ENCODE measurements around the gene CPN2.

GRCh38 chr3:194300936-194301335 lies 50.2 kb downstream of the CPN2 start:
- no peak for TF ChIP-seq CTCF (IDR thresholded peaks at IDR 0.05)
- TF ChIP-seq POLR2A (IDR thresholded peaks at IDR 0.05), result no peak

All from lower leg skin (tissue), 3 donors.